K562 (cell line): ENCODE results near the gene SLC1A7. TPM values are rescaled to one million over a fixed set of nuclear protein-coding genes. Genes with fewer than 3 reads are reported as not detected.
A peak's percentile ranks its signal among the peaks of the same experiment; 100 is the strongest.

ENCODE experiments used
- ATAC-seq: fragments of 200-7000 bp; cut with Tn5 transposase; 3 replicates; pipeline ENCODE4 v1.9.1; 2020; ENCODE audit warnings: moderate library complexity
- BruUV-seq: library from RNA; stranded (reverse); fragments of 400-500 nt; replicated peaks from 2 replicates; lab custom pipeline; 2021; lab: Mats Ljungman, UMichigan
- CTCF ChIA-PET: fragments of 300-600 bp; formaldehyde crosslinking; extraction: SDS; loops from one replicate; lab custom pipeline; 2021; ENCODE audit warnings: low intra/inter-chr PET ratio; lab: Yijun Ruan, JAX
- POLR2A ChIA-PET: fragments of 300-600, 350-650 bp; sonication (Branson Sonifier 250); formaldehyde crosslinking; extraction: SDS; loops from one replicate; lab custom pipeline; 2021; ENCODE audit warnings: antibody characterized with exemption, inconsistent platforms; lab: Yijun Ruan, JAX
- DNase-seq, 4 experiments: peaks; one replicate each; pipeline versions ENCODE4 v3.0.0 to v3.0.0-alpha.2; 2011 to 2018; ENCODE audit warnings: low spot score in 3 of 4, mixed read lengths in 3 of 4; ENCODE audit errors: extremely low read depth in 1 of 4
- FAIRE-seq: peaks from 2 replicates; lab custom pipeline; 2011; peaks lifted over from hg19 to GRCh38; lab: Jason Lieb, UNC
- H2AFZ ChIP-seq: 2 replicates; pipeline ENCODE4 v1.6.0; 2011; ENCODE audit warnings: low read depth, low read length, control low read depth, inconsistent platforms
- H3K27ac ChIP-seq: fragments of 200-600 bp; 3 replicates; pipeline ENCODE4 v1.8.0; 2011; ENCODE audit warnings: low read depth, mild to moderate bottlenecking, control low read depth, inconsistent platforms, low read length, moderate library complexity, mixed read lengths; ENCODE audit errors: extremely low read depth
- H3K27me3 ChIP-seq, 2 experiments: fragments of 300-600 bp in 1 of 2; 2 replicates in 1 of 2; 3 replicates in 1 of 2; pipeline versions ENCODE4 v1.6.0 to v1.8.0; 2011; ENCODE audit warnings: inconsistent platforms in 2 of 2, low read length in 2 of 2, mild to moderate bottlenecking in 1 of 2, mixed read lengths in 1 of 2, moderate library complexity in 1 of 2; ENCODE audit not compliant: control insufficient read depth in 2 of 2, insufficient read depth in 2 of 2
- H3K36me3 ChIP-seq: fragments of 300-600 bp; 3 replicates; pipeline ENCODE4 v1.8.0; 2011; ENCODE audit warnings: mild to moderate bottlenecking, low read length, inconsistent platforms; ENCODE audit not compliant: control insufficient read depth, insufficient read depth
- H3K4me1 ChIP-seq, 2 experiments: fragments of 200-600 bp in 1 of 2; replicated peaks in 1 of 2; 2 replicates in 1 of 2; 3 replicates in 1 of 2; pipeline versions ENCODE4 v1.5.1 to v1.8.0; 2011; ENCODE audit warnings: inconsistent platforms in 2 of 2, low read length in 2 of 2, mild to moderate bottlenecking in 1 of 2, mixed read lengths in 1 of 2, moderate library complexity in 1 of 2; ENCODE audit not compliant: control insufficient read depth in 2 of 2, insufficient read depth in 2 of 2
- H3K4me2 ChIP-seq: 2 replicates; pipeline ENCODE4 v1.6.1; 2011; ENCODE audit warnings: low read length, control low read depth, inconsistent platforms, mixed read lengths; ENCODE audit not compliant: insufficient read depth
- H3K4me3 ChIP-seq: fragments of 200-600 bp; sonication (generic), shearing (Covaris generic); 2 replicates; pipeline ENCODE4 v1.5.1; 2016; ENCODE audit warnings: control low read depth, inconsistent platforms
- H3K79me2 ChIP-seq: fragments of 200-600 bp; 3 replicates; pipeline ENCODE4 v1.8.0; 2011; ENCODE audit warnings: low read length, inconsistent platforms; ENCODE audit not compliant: control insufficient read depth, insufficient read depth
- H3K9ac ChIP-seq, 2 experiments: 2 replicates each; pipeline versions ENCODE4 v1.6.0 to v1.6.1; 2011; ENCODE audit warnings: low read depth in 2 of 2, low read length in 2 of 2, control low read depth in 1 of 2, inconsistent platforms in 1 of 2, mild to moderate bottlenecking in 1 of 2, mixed read lengths in 1 of 2; ENCODE audit not compliant: insufficient read depth in 1 of 2
- H3K9me1 ChIP-seq: one replicate; pipeline ENCODE4 v1.6.0; 2011; ENCODE audit warnings: inconsistent platforms, mild to moderate bottlenecking, low read length, moderate library complexity; ENCODE audit not compliant: control insufficient read depth, insufficient read depth
- H3K9me3 ChIP-seq: replicated peaks from 2 replicates; pipeline ENCODE4 v1.5.1; 2011; ENCODE audit warnings: low read depth, low read length, inconsistent platforms; ENCODE audit not compliant: control insufficient read depth, insufficient read depth
- H4K20me1 ChIP-seq: replicated peaks from 2 replicates; pipeline ENCODE4 v1.6.1; 2011; ENCODE audit warnings: low read length, inconsistent platforms, mixed read lengths; ENCODE audit not compliant: control insufficient read depth, insufficient read depth
- FOXJ2 ChIP-seq: fragments of 200-800 bp; sonication (Bioruptor generic); IDR thresholded peaks from 2 replicates; pipeline ENCODE4 v1.6.1; 2016; ENCODE audit warnings: missing genetic modification characterization, missing compliant biosample characterization
- IRF2 ChIP-seq: sonication (generic); formaldehyde crosslinking; IDR thresholded peaks from 2 replicates; pipeline ENCODE4 v1.8.1; 2022; ENCODE audit warnings: mild to moderate bottlenecking, missing genetic modification reagents
- KAT7 ChIP-seq: sonication (generic); formaldehyde crosslinking; IDR thresholded peaks from 2 replicates; pipeline ENCODE4 v1.8.0; 2022; ENCODE audit warnings: missing genetic modification reagents, mild to moderate bottlenecking, borderline replicate concordance
- MCM2 ChIP-seq: fragments of 450-650 bp; IDR thresholded peaks from 2 replicates; pipeline ENCODE4 v1.6.1; 2017; ENCODE audit warnings: low read depth, mild to moderate bottlenecking
- MEIS2 ChIP-seq: fragments of 450-650 bp; IDR thresholded peaks from 2 replicates; pipeline ENCODE4 v1.6.1; 2014; ENCODE audit warnings: mild to moderate bottlenecking; ENCODE audit not compliant: partially characterized antibody
- NFIX ChIP-seq: fragments of 250-450 bp; sonication (Bioruptor Pico); IDR thresholded peaks from 2 replicates; pipeline ENCODE4 v1.4.0; 2020; ENCODE audit warnings: low read depth, mild to moderate bottlenecking, moderate library complexity
- PHF21A ChIP-seq: fragments of 450-650 bp; IDR thresholded peaks from 2 replicates; pipeline ENCODE4 v1.6.1; 2017; ENCODE audit warnings: low read depth, borderline replicate concordance
- POLR2A ChIP-seq: fragments of 450-650 bp; conservative IDR thresholded peaks from 2 replicates; pipeline ENCODE4 v1.6.1; 2016
- RAD21 ChIP-seq, 2 experiments: fragments of 250-450 bp in 1 of 2; fragments of 450-650 bp in 1 of 2; sonication (Bioruptor Pico) in 1 of 2; formaldehyde crosslinking in 1 of 2; IDR thresholded peaks in 1 of 2; conservative IDR thresholded peaks in 1 of 2; 2 replicates each; pipeline versions ENCODE4 v1.4.0 to v1.8.0; 2020 to 2022; ENCODE audit warnings: mild to moderate bottlenecking in 2 of 2, moderate library complexity in 1 of 2
- SMARCC2 ChIP-seq: fragments of 450-650 bp; IDR thresholded peaks from 2 replicates; pipeline ENCODE4 v1.6.1; 2017; ENCODE audit warnings: antibody characterized with exemption, moderate library complexity, mild to moderate bottlenecking, low read depth
- ZC3H4 ChIP-seq: sonication (generic); formaldehyde crosslinking; IDR thresholded peaks from 2 replicates; pipeline ENCODE4 v1.9.0; 2021; ENCODE audit warnings: missing genetic modification reagents, borderline replicate concordance
- ZNF232 ChIP-seq: sonication (generic); formaldehyde crosslinking; IDR thresholded peaks from 2 replicates; pipeline ENCODE4 v1.8.0; 2022; ENCODE audit warnings: mild to moderate bottlenecking, missing genetic modification reagents
- ZNF444 ChIP-seq: fragments of 250-450 bp; sonication (Bioruptor Pico); IDR thresholded peaks from 2 replicates; pipeline ENCODE4 v1.4.0; 2020; ENCODE audit warnings: mild to moderate bottlenecking, moderate library complexity
- ZNF696 ChIP-seq: fragments of 250-450 bp; sonication (Bioruptor Pico); conservative IDR thresholded peaks from 2 replicates; pipeline ENCODE4 v1.4.0; 2020; ENCODE audit warnings: mild to moderate bottlenecking, moderate library complexity
- WGBS: fragments of 100-300 bp; shearing (Covaris generic); methylation state at CpG from one replicate; pipeline ENCODE4 v1.1.6; 2016; ENCODE audit warnings: low coverage, mixed read lengths; ENCODE audit not compliant: insufficient coverage; ENCODE audit errors: missing lambda C conversion rate; 5-methylcytosine and 5-hydroxymethylcytosine counted together
- in situ Hi-C: fragments of 300-500 bp; cut with MboI; formaldehyde crosslinking; loops from 4 replicates; pipeline ENCODE4 v1.15.0; 2018; ENCODE audit warnings: inconsistent platforms, mixed read lengths
- intact Hi-C: fragments of 100-400 bp; cut with micrococcal nuclease; formaldehyde crosslinking; loops from 2 replicates; pipeline ENCODE4 v1.14.2; 2022
- polyA plus RNA-seq, 8 experiments: library from polyadenylated mRNA; depleted of rRNA in 4 of 8; stranded (reverse) in 5 of 8; unstranded in 3 of 8; fragments of >200 nt; fragmentation: Nextera tagmentation in 2 of 8; fragmentation: Illumina TruSeq in 1 of 8; extraction: Ambion mirVana in 2 of 8; extraction: Trizol in 1 of 8; gene quantifications; 2 replicates each; pipeline versions ENCODE4 v1.2.1 to v1.2.3, GENCODE V29; 2011 to 2014; ENCODE audit warnings: inconsistent platforms in 1 of 8, missing spikeins in 1 of 8
- total RNA-seq, 7 experiments: library from RNA; depleted of rRNA in 6 of 7; stranded (reverse); fragments of >200 nt in 6 of 7; fragmentation: Illumina TruSeq in 2 of 7; extraction: Trizol in 2 of 7; gene quantifications; 2 replicates each; pipeline versions ENCODE4 v1.2.1 to v1.2.3, GENCODE V29; 2011 to 2021; ENCODE audit warnings: low replicate concordance in 1 of 7
- TF ChIP-seq, protein P1 (sequence below): IDR thresholded peaks from 3 replicates; pipeline ENCODE4 v1.6.1; 2011; ENCODE audit warnings: borderline replicate concordance, mild to moderate bottlenecking; ENCODE audit not compliant: insufficient read length, insufficient read depth
- TF ChIP-seq, protein P2 (sequence below), 2 experiments: fragments of 250-450 bp in 1 of 2; fragments of 450-650 bp in 1 of 2; sonication (Bioruptor Pico) in 1 of 2; IDR thresholded peaks; 2 replicates each; pipeline versions ENCODE4 v1.6.1 to v1.8.0; 2016 to 2021; ENCODE audit warnings: mild to moderate bottlenecking in 2 of 2, moderate library complexity in 2 of 2, missing compliant biosample characterization in 1 of 2, missing genetic modification characterization in 1 of 2
- TF ChIP-seq, protein P3 (sequence below): fragments of 250-450 bp; sonication (Bioruptor Pico); IDR thresholded peaks from 2 replicates; pipeline ENCODE4 v1.9.0; 2021; ENCODE audit warnings: mild to moderate bottlenecking, inconsistent platforms

SLC1A7 gene
- total and polyA plus RNA-seq, 9 of the 15 experiments (the other 6 are each of a cell fraction or from before 2014, with no cell fraction given): 0.07 TPM; not detected in 8

DNA sequence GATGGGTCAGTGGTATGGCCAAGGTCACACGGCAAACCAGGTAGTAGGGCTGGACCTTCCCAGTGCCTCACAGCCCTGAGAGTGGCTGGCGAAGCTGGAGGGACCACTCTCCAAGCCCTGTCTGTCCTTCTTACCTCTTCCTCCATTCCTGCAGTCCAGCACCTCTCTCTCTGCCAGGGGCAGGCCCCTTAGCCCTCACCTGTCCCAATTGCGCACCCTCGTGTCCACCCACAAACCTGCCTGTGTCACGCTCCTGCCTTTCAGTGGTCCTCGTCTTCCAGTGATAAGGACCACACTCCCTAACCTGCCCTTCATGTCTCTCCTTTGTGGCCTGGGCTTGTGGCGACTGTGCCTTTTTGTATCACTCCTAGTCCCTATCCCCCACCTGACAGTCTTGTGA lies 77.0 kb downstream of the SLC1A7 start (continued):
- TF ChIP-seq SMARCC2: no peak
- TF ChIP-seq RAD21 (CRISPR knock-in tag; conservative IDR thresholded peaks at IDR 0.05 in 1 of 2, IDR thresholded peaks at IDR 0.05 in 1 of 2): peak in 1 of 2 experiments; percentile 64; a peak in 2 of 4 replicates
- no peak for TF ChIP-seq KAT7 (CRISPR knock-in tag)
- TF ChIP-seq ZC3H4 (CRISPR knock-in tag): no peak
- TF ChIP-seq POLR2A: no peak
- no peak for TF ChIP-seq MCM2
- TF ChIP-seq PHF21A: no peak
- no peak for TF ChIP-seq ZNF232 (CRISPR knock-in tag)
- TF ChIP-seq NFIX (CRISPR knock-in tag): no peak
- no peak for TF ChIP-seq ZNF444 (CRISPR knock-in tag)

DNA sequence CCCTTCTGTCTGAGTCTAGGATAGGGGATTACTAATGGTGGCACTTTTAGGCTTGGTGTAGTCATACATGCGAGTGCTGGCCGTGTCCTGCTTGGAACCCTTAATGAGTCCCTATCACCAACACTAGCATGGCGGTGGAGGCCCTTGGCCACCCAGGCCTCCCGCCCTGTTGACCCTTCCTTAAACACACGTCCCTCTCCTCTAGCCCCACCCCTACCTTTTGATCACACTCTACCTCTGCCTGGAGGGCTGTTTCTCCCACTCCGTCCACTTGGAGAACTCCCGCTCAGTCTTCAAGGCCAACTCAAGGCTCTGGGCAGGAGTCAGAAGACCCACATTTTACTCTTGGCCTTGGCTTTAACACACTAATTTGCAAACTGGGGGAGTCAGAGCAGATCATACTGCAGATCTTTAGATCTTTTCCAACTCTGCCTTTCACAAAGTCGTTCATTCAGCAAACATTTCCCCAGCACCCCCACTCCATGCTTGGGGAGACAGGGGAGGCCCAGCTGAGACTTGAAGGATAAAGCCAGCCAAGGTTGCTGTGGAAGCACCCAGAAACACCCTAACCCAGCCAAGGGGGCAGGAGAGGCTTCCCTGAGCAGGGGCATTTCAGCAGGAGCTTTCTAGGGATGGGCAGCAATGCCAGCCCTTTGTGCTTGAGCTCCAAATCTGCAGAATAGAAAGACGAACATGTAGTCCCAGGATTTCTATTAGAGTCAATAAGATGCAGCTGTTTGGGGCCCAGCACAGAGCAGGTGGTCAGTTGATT lies 78.5 kb downstream of the SLC1A7 start:
- peak in 1 of 4 experiments; percentile 46 for DNase-seq
- CTCF ChIA-PET: no interaction called here
- H3K36me3 ChIP-seq: no peaks in the 10 kb centered on the region
- no peak overlapping the region for H3K27ac ChIP-seq
- peaks cover 0 to 22% of the 10 kb centered on the region in 2 experiments; a peak in 2 of 5 replicates for H3K4me1 ChIP-seq
- H2AFZ ChIP-seq: no peak overlapping the region
- no peak for FAIRE-seq
- no TSS peak for BruUV-seq
- no peaks in the 10 kb centered on the region for H3K9me1 ChIP-seq
- in situ Hi-C loops (no loop called here), intact Hi-C loops (loop anchor here (10.0 kb wide), 1 partner anchor 159 kb away; no protein-coding TSS in a partner anchor)
- POLR2A ChIA-PET: interaction anchor here (0.8 to 0.9 kb wide), 3 partner anchors 8 to 131 kb away, joined by 3 to 4 read pairs (median 4); no protein-coding TSS in a partner anchor
- no peak overlapping the region for H3K4me2 ChIP-seq
- H3K79me2 ChIP-seq: no peaks in the 10 kb centered on the region
- no peaks in the 10 kb centered on the region for H3K9me3 ChIP-seq
- H3K4me3 ChIP-seq: no peak overlapping the region
- H4K20me1 ChIP-seq: no peaks in the 10 kb centered on the region
- H3K9ac ChIP-seq: no peak overlapping the region
- peak; percentile 23; the same call in 2 of the 3 replicates for ATAC-seq
- 18% methylated on average over 9 of the region's 9 CpGs for WGBS
- peaks cover 34 to 58% of the 10 kb centered on the region in 2 experiments for H3K27me3 ChIP-seq
- TF ChIP-seq, protein P1, sequence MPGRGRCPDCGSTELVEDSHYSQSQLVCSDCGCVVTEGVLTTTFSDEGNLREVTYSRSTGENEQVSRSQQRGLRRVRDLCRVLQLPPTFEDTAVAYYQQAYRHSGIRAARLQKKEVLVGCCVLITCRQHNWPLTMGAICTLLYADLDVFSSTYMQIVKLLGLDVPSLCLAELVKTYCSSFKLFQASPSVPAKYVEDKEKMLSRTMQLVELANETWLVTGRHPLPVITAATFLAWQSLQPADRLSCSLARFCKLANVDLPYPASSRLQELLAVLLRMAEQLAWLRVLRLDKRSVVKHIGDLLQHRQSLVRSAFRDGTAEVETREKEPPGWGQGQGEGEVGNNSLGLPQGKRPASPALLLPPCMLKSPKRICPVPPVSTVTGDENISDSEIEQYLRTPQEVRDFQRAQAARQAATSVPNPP: no peak
- TF ChIP-seq, protein P2, sequence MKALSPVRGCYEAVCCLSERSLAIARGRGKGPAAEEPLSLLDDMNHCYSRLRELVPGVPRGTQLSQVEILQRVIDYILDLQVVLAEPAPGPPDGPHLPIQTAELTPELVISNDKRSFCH (CRISPR knock-in tag; IDR thresholded peaks at IDR 0.05): no peak
- TF ChIP-seq, protein P2 (tag; IDR thresholded peaks at IDR 0.05): no peak
- TF ChIP-seq IRF2 (CRISPR knock-in tag) (no peak), FOXJ2 (tag) (no peak), ZNF696 (CRISPR knock-in tag) (no peak), MEIS2 (no peak)
- TF ChIP-seq, protein P3, sequence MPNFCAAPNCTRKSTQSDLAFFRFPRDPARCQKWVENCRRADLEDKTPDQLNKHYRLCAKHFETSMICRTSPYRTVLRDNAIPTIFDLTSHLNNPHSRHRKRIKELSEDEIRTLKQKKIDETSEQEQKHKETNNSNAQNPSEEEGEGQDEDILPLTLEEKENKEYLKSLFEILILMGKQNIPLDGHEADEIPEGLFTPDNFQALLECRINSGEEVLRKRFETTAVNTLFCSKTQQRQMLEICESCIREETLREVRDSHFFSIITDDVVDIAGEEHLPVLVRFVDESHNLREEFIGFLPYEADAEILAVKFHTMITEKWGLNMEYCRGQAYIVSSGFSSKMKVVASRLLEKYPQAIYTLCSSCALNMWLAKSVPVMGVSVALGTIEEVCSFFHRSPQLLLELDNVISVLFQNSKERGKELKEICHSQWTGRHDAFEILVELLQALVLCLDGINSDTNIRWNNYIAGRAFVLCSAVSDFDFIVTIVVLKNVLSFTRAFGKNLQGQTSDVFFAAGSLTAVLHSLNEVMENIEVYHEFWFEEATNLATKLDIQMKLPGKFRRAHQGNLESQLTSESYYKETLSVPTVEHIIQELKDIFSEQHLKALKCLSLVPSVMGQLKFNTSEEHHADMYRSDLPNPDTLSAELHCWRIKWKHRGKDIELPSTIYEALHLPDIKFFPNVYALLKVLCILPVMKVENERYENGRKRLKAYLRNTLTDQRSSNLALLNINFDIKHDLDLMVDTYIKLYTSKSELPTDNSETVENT: no peak
